WTC11 (cell line): ENCODE results near the gene HSPA4. TPM values are rescaled to one million over a fixed set of nuclear protein-coding genes. Genes with fewer than 3 reads are reported as not detected.

Experiments used
- ATAC-seq: fragments of 200-7000 bp; cut with Tn5 transposase; 2 replicates; pipeline ENCODE4 v1.10.0; 2021; ENCODE audit warnings: mild to moderate bottlenecking, moderate library complexity
- CTCF ChIA-PET: fragments of 300-600 bp; sonication (Branson Sonifier 250); formaldehyde crosslinking; loops from one replicate; lab custom pipeline; 2021; ENCODE audit warnings: antibody characterized with exemption; lab: Charles Lee
- POLR2A ChIA-PET: fragments of 350-600 bp; sonication (Branson Sonifier 250); formaldehyde crosslinking; loops from one replicate; lab custom pipeline; 2021; ENCODE audit warnings: antibody characterized with exemption; lab: Charles Lee
- DNase-seq: peaks from one replicate; pipeline ENCODE4 v3.0.0; 2021; ENCODE audit warnings: low spot score
- H3K27ac Mint-ChIP-seq: 2 replicates; pipeline ENCODE4 v1.8.0; 2021; ENCODE audit warnings: mixed read lengths
- H3K27me3 Mint-ChIP-seq: 2 replicates; pipeline ENCODE4 v1.8.0; 2021; ENCODE audit warnings: low read depth, mild to moderate bottlenecking, moderate library complexity, mixed read lengths
- H3K36me3 Mint-ChIP-seq: 2 replicates; pipeline ENCODE4 v1.8.0; 2021; ENCODE audit warnings: mixed read lengths
- H3K4me1 Mint-ChIP-seq: 2 replicates; pipeline ENCODE4 v1.8.0; 2022; ENCODE audit warnings: mixed read lengths
- H3K4me3 Mint-ChIP-seq: 2 replicates; pipeline ENCODE4 v1.8.0; 2021; ENCODE audit warnings: mild to moderate bottlenecking, moderate library complexity, mixed read lengths
- H3K9me3 Mint-ChIP-seq: 2 replicates; pipeline ENCODE4 v1.8.0; 2021; ENCODE audit warnings: mixed read lengths
- ATF1 ChIP-seq: sonication (generic); formaldehyde crosslinking; IDR thresholded peaks from 2 replicates; pipeline ENCODE4 v1.8.1; 2023; ENCODE audit warnings: mild to moderate bottlenecking, moderate library complexity, missing genetic modification reagents
- CBFB ChIP-seq: sonication (generic); formaldehyde crosslinking; IDR thresholded peaks from 2 replicates; pipeline ENCODE4 v1.8.1; 2022; ENCODE audit warnings: mild to moderate bottlenecking, low read depth, missing genetic modification reagents
- CREB1 ChIP-seq: sonication (generic); formaldehyde crosslinking; IDR thresholded peaks from 2 replicates; pipeline ENCODE4 v1.8.0; 2023; ENCODE audit warnings: mild to moderate bottlenecking, missing genetic modification reagents
- GRHL2 ChIP-seq: fragments of 250-450 bp; sonication (Bioruptor Pico); IDR thresholded peaks from 2 replicates; pipeline ENCODE4 v1.8.0; 2022; ENCODE audit warnings: mild to moderate bottlenecking, moderate library complexity; ENCODE audit not compliant: insufficient replicate concordance, severe bottlenecking
- KAT7 ChIP-seq: sonication (generic); formaldehyde crosslinking; IDR thresholded peaks from 2 replicates; pipeline ENCODE4 v1.8.1; 2023; ENCODE audit warnings: missing genetic modification reagents, mild to moderate bottlenecking, borderline replicate concordance
- NR2C2 ChIP-seq: sonication (generic); formaldehyde crosslinking; IDR thresholded peaks from 2 replicates; pipeline ENCODE4 v1.8.0; 2022; ENCODE audit warnings: mild to moderate bottlenecking, missing genetic modification reagents
- SMAD3 ChIP-seq: sonication (generic); formaldehyde crosslinking; IDR thresholded peaks from 2 replicates; pipeline ENCODE4 v1.8.0; 2022; ENCODE audit warnings: missing genetic modification reagents, mild to moderate bottlenecking, borderline replicate concordance
- ZNF138 ChIP-seq: sonication (generic); formaldehyde crosslinking; conservative IDR thresholded peaks from 2 replicates; pipeline ENCODE4 v1.8.1; 2022; ENCODE audit warnings: mild to moderate bottlenecking, moderate library complexity, missing genetic modification reagents
- ZNF263 ChIP-seq: sonication (generic); formaldehyde crosslinking; IDR thresholded peaks from 2 replicates; pipeline ENCODE4 v1.8.1; 2022; ENCODE audit warnings: low read depth, mild to moderate bottlenecking, moderate library complexity, missing genetic modification reagents
- ZNF671 ChIP-seq: fragments of 250-450 bp; sonication (Bioruptor Pico); IDR thresholded peaks from 2 replicates; pipeline ENCODE4 v1.8.0; 2021; ENCODE audit warnings: mild to moderate bottlenecking
- total RNA-seq: library from RNA; stranded (reverse); gene quantifications from 3 replicates; pipeline ENCODE4 v1.2.3, GENCODE V29; 2021
- TF ChIP-seq, protein P1 (sequence below): sonication (generic); formaldehyde crosslinking; IDR thresholded peaks from 2 replicates; pipeline ENCODE4 v1.8.1; 2023; ENCODE audit warnings: mild to moderate bottlenecking, missing genetic modification reagents, moderate library complexity
- TF ChIP-seq, protein P2 (sequence below): sonication (generic); formaldehyde crosslinking; IDR thresholded peaks from 2 replicates; pipeline ENCODE4 v1.8.1; 2023; ENCODE audit warnings: mild to moderate bottlenecking, moderate library complexity, missing genetic modification reagents
- TF ChIP-seq, protein P3 (sequence below): sonication (generic); formaldehyde crosslinking; IDR thresholded peaks from 2 replicates; pipeline ENCODE4 v1.8.1; 2022; ENCODE audit warnings: low read depth, mild to moderate bottlenecking, moderate library complexity, missing genetic modification reagents, borderline replicate concordance
- TF ChIP-seq, protein P4 (sequence below): fragments of 250-450 bp; sonication (Bioruptor Pico); IDR thresholded peaks from 2 replicates; pipeline ENCODE4 v2.1.2; 2022; ENCODE audit warnings: mild to moderate bottlenecking, moderate library complexity
- TF ChIP-seq, protein P5 (sequence below): fragments of 200-600 bp; IDR thresholded peaks from 2 replicates; pipeline ENCODE4 v1.8.0; 2022; ENCODE audit warnings: antibody characterized with exemption
- TF ChIP-seq, protein P6 (sequence below): fragments of 250-450 bp; sonication (Bioruptor Pico); IDR thresholded peaks from 2 replicates; pipeline ENCODE4 v1.9.0; 2021; ENCODE audit warnings: mild to moderate bottlenecking

HSPA4 gene
- total RNA-seq, 1 experiment from 2014 or later, result 363 TPM

DNA sequence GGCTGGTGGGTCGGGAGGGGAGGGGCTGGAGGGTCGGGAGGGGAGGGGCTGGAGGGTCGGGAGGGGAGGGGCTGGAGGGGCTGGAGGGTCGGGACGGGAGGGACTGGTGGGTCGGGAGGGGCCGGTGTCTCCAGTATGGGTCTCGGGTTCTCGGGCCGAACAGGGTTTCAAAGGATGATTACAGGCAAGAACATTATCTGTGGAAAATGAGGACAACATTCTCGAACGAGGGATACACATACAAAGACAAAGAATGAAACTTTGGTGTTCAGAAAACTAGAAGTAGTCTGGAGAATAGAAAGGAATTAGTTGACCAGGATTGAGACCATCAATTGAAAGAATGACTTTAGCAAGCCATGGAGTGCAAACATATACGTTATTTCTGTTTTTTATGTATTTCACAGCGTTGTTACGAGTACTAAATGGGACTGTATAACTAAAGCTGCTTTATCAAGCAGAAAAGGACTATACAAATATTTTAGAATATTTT is 25.1 kb upstream of the HSPA4 start (continued):
- no peak for TF ChIP-seq ZNF671 (CRISPR knock-in tag)
- no peak for TF ChIP-seq NR2C2 (CRISPR knock-in tag)
- TF ChIP-seq, protein P1, sequence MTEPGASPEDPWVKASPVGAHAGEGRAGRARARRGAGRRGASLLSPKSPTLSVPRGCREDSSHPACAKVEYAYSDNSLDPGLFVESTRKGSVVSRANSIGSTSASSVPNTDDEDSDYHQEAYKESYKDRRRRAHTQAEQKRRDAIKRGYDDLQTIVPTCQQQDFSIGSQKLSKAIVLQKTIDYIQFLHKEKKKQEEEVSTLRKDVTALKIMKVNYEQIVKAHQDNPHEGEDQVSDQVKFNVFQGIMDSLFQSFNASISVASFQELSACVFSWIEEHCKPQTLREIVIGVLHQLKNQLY, result no peak
- TF ChIP-seq, protein P2, sequence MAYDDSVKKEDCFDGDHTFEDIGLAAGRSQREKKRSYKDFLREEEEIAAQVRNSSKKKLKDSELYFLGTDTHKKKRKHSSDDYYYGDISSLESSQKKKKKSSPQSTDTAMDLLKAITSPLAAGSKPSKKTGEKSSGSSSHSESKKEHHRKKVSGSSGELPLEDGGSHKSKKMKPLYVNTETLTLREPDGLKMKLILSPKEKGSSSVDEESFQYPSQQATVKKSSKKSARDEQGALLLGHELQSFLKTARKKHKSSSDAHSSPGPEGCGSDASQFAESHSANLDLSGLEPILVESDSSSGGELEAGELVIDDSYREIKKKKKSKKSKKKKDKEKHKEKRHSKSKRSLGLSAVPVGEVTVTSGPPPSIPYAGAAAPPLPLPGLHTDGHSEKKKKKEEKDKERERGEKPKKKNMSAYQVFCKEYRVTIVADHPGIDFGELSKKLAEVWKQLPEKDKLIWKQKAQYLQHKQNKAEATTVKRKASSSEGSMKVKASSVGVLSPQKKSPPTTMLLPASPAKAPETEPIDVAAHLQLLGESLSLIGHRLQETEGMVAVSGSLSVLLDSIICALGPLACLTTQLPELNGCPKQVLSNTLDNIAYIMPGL, result no peak
- TF ChIP-seq, protein P3, sequence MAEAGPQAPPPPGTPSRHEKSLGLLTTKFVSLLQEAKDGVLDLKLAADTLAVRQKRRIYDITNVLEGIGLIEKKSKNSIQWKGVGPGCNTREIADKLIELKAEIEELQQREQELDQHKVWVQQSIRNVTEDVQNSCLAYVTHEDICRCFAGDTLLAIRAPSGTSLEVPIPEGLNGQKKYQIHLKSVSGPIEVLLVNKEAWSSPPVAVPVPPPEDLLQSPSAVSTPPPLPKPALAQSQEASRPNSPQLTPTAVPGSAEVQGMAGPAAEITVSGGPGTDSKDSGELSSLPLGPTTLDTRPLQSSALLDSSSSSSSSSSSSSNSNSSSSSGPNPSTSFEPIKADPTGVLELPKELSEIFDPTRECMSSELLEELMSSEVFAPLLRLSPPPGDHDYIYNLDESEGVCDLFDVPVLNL (CRISPR knock-in tag), result no peak
- no peak for TF ChIP-seq ZNF138 (CRISPR knock-in tag)
- TF ChIP-seq, protein P4, sequence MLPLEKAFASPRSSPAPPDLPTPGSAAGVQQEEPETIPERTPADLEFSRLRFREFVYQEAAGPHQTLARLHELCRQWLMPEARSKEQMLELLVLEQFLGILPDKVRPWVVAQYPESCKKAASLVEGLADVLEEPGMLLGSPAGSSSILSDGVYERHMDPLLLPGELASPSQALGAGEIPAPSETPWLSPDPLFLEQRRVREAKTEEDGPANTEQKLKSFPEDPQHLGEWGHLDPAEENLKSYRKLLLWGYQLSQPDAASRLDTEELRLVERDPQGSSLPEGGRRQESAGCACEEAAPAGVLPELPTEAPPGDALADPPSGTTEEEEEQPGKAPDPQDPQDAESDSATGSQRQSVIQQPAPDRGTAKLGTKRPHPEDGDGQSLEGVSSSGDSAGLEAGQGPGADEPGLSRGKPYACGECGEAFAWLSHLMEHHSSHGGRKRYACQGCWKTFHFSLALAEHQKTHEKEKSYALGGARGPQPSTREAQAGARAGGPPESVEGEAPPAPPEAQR (CRISPR knock-in tag), result no peak

DNA sequence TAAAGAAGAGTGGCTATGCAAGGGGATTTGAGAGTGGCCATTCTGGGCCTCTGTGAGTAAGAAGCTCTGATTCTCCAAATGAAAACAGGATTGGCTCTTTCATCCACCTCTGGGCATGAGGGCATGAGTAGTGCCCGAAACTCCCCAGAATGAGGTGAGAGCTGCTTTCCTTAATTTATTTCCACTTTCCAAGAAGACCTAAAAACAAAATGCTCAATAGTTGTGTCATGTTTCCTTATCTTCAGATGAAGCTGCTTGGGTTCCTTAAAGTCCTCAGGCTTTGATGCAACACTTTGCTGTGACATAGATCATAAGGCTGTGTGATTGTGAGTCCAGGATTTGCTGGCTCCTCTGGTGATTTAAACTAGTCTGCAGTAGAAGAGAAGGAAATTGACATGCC is 22.4 kb upstream of the HSPA4 start:
- no peaks in the 10 kb centered on the region for H3K27me3 Mint-ChIP-seq
- no peak for DNase-seq
- no peak overlapping the region for H3K27ac Mint-ChIP-seq
- no peak overlapping the region for H3K4me3 Mint-ChIP-seq
- H3K9me3 Mint-ChIP-seq, result no peaks in the 10 kb centered on the region
- H3K4me1 Mint-ChIP-seq, result peaks cover 22% of the 10 kb centered on the region
- POLR2A ChIA-PET, result no interaction called here
- ATAC-seq, result no peak
- CTCF ChIA-PET, result interaction anchor here (0.5 kb wide), 1 partner anchor 206 kb away, joined by 4 read pairs; no protein-coding TSS in a partner anchor
- H3K36me3 Mint-ChIP-seq, result no peaks in the 10 kb centered on the region
- TF ChIP-seq CBFB (CRISPR knock-in tag) (no peak), ZNF263 (CRISPR knock-in tag) (no peak), ZNF671 (CRISPR knock-in tag) (no peak), SMAD3 (CRISPR knock-in tag) (no peak), GRHL2 (no peak), KAT7 (no peak), CREB1 (no peak), ATF1 (CRISPR knock-in tag) (no peak)
- TF ChIP-seq, protein P5, sequence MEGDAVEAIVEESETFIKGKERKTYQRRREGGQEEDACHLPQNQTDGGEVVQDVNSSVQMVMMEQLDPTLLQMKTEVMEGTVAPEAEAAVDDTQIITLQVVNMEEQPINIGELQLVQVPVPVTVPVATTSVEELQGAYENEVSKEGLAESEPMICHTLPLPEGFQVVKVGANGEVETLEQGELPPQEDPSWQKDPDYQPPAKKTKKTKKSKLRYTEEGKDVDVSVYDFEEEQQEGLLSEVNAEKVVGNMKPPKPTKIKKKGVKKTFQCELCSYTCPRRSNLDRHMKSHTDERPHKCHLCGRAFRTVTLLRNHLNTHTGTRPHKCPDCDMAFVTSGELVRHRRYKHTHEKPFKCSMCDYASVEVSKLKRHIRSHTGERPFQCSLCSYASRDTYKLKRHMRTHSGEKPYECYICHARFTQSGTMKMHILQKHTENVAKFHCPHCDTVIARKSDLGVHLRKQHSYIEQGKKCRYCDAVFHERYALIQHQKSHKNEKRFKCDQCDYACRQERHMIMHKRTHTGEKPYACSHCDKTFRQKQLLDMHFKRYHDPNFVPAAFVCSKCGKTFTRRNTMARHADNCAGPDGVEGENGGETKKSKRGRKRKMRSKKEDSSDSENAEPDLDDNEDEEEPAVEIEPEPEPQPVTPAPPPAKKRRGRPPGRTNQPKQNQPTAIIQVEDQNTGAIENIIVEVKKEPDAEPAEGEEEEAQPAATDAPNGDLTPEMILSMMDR, result no peak
- TF ChIP-seq, protein P6, sequence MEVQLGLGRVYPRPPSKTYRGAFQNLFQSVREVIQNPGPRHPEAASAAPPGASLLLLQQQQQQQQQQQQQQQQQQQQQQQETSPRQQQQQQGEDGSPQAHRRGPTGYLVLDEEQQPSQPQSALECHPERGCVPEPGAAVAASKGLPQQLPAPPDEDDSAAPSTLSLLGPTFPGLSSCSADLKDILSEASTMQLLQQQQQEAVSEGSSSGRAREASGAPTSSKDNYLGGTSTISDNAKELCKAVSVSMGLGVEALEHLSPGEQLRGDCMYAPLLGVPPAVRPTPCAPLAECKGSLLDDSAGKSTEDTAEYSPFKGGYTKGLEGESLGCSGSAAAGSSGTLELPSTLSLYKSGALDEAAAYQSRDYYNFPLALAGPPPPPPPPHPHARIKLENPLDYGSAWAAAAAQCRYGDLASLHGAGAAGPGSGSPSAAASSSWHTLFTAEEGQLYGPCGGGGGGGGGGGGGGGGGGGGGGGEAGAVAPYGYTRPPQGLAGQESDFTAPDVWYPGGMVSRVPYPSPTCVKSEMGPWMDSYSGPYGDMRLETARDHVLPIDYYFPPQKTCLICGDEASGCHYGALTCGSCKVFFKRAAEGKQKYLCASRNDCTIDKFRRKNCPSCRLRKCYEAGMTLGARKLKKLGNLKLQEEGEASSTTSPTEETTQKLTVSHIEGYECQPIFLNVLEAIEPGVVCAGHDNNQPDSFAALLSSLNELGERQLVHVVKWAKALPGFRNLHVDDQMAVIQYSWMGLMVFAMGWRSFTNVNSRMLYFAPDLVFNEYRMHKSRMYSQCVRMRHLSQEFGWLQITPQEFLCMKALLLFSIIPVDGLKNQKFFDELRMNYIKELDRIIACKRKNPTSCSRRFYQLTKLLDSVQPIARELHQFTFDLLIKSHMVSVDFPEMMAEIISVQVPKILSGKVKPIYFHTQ (CRISPR knock-in tag), result no peak
- TF ChIP-seq, protein P3 (CRISPR knock-in tag), result no peak
- TF ChIP-seq, all 79 proteins: peak for 0
